HG02642 (cell line): ENCODE results near the gene ANTXR1.
"Not testable (repeated sequence)": the region's sequence is repeated elsewhere in the genome, so short reads cannot be mapped to it uniquely, and the experiment has no call there.

Experiments
- ATAC-seq: cut with Tn5 transposase; IDR thresholded peaks from one replicate; pipeline ENCODE4 v1.9.1; 2021; ENCODE audit warnings: mild to moderate bottlenecking; ENCODE audit not compliant: unreplicated experiment, poor library complexity

ANTXR1 gene

GRCh38 chr2:69217333-69218080 is 204.5 kb downstream of the ANTXR1 start:
- no peak for ATAC-seq

GRCh38 chr2:69221512-69221911 is 208.5 kb downstream of the ANTXR1 start:
- ATAC-seq, result no peak

GRCh38 chr2:69221960-69222751 is 209.2 kb downstream of the ANTXR1 start:
- no peak for ATAC-seq

GRCh38 chr2:69222953-69223658 is 210.1 kb downstream of the ANTXR1 start:
- ATAC-seq, result no peak

- ATAC-seq, result no peak
These were observed 211.0 kb downstream of the ANTXR1 start for GRCh38 chr2:69223759-69224511.

- no peak for ATAC-seq
These were observed 211.5 kb downstream of the ANTXR1 start for GRCh38 chr2:69224512-69224837.

- no peak for ATAC-seq
These were observed 213.0 kb downstream of the ANTXR1 start for GRCh38 chr2:69225933-69226332.

GRCh38 chr2:69226903-69227302 is 213.9 kb downstream of the ANTXR1 start:
- no peak for ATAC-seq

GRCh38 chr2:69227716-69228115 is 214.7 kb downstream of the ANTXR1 start:
- ATAC-seq, result no peak

- not testable (repeated sequence) for ATAC-seq
These were observed 218.0 kb downstream of the ANTXR1 start for GRCh38 chr2:69230946-69231345.

GRCh38 chr2:69231612-69232277 is 218.8 kb downstream of the ANTXR1 start:
- no peak for ATAC-seq

- not testable (repeated sequence) for ATAC-seq
These were observed 222.9 kb downstream of the ANTXR1 start for GRCh38 chr2:69235835-69236234.

GRCh38 chr2:69237070-69237670 is 224.2 kb downstream of the ANTXR1 start:
- no peak for ATAC-seq

- ATAC-seq, result no peak
These were observed 225.6 kb downstream of the ANTXR1 start for GRCh38 chr2:69238449-69239031.

- ATAC-seq, result no peak
These were observed 228.1 kb downstream of the ANTXR1 start for GRCh38 chr2:69241093-69241492.

- no peak for ATAC-seq
These were observed 228.9 kb downstream of the ANTXR1 start for GRCh38 chr2:69241664-69242514.

GRCh38 chr2:69242651-69243051 is 229.7 kb downstream of the ANTXR1 start:
- no peak for ATAC-seq

GRCh38 chr2:69243652-69244051 is 230.7 kb downstream of the ANTXR1 start:
- ATAC-seq, result no peak
